Neural progenitor cell (in vitro differentiated cells): ENCODE measurements around the gene MAPK10.

ENCODE experiments used
- CTCF ChIP-seq: fragments of 200-600 bp; sonication (generic); IDR thresholded peaks from 2 replicates; pipeline ENCODE4 v1.5.1; 2017; ENCODE audit warnings: antibody characterized with exemption, mild to moderate bottlenecking
- EZH2 ChIP-seq: fragments of 200-600 bp; sonication (generic); IDR thresholded peaks from 2 replicates; pipeline ENCODE4 v1.6.1; 2017; ENCODE audit warnings: antibody characterized with exemption, mild to moderate bottlenecking, moderate library complexity
- EZH2phosphoT487 ChIP-seq: fragments of 200-600 bp; sonication (generic); IDR thresholded peaks from 2 replicates; pipeline ENCODE4 v1.6.1; 2017; ENCODE audit warnings: antibody characterized with exemption

- TF ChIP-seq EZH2phosphoT487: no peak
- TF ChIP-seq CTCF: no peak
- no peak for TF ChIP-seq EZH2
Observed at GRCh38 chr4:86089053-86089452, 270.8 kb downstream of the MAPK10 start.
